Measurements from ENCODE around the gene HIVEP2. TPM values are rescaled to one million over a fixed set of nuclear protein-coding genes. Genes with fewer than 3 reads are reported as not detected.
"Not testable (repeated sequence)": the region's sequence is repeated elsewhere in the genome, so short reads cannot be mapped to it uniquely, and the experiment has no call there.

Gene HIVEP2
- total RNA-seq, 4 donors from 2014 or later: 17.2 to 49.4 (median 21.6) TPM

GRCh38 chr6:142975365-142975764, 30.4 kb upstream of the HIVEP2 start:
- whole genome bisulfite sequencing, 2 donors: 81 to 87% methylated on average over 3 of the region's 3 CpGs
- intact Hi-C loops (cut with DNase I; ENCODE audit: low total_unique reads): no loop called here
- H3K4me3 ChIP-seq (ENCODE audit: low read depth, poor library complexity, severe bottlenecking): no peak overlapping the region
- TF ChIP-seq, protein P1, sequence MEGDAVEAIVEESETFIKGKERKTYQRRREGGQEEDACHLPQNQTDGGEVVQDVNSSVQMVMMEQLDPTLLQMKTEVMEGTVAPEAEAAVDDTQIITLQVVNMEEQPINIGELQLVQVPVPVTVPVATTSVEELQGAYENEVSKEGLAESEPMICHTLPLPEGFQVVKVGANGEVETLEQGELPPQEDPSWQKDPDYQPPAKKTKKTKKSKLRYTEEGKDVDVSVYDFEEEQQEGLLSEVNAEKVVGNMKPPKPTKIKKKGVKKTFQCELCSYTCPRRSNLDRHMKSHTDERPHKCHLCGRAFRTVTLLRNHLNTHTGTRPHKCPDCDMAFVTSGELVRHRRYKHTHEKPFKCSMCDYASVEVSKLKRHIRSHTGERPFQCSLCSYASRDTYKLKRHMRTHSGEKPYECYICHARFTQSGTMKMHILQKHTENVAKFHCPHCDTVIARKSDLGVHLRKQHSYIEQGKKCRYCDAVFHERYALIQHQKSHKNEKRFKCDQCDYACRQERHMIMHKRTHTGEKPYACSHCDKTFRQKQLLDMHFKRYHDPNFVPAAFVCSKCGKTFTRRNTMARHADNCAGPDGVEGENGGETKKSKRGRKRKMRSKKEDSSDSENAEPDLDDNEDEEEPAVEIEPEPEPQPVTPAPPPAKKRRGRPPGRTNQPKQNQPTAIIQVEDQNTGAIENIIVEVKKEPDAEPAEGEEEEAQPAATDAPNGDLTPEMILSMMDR (IDR thresholded peaks at IDR 0.05): no peak
- no peak for TF ChIP-seq POLR2A (IDR thresholded peaks at IDR 0.05)
- no peak for DNase-seq (ENCODE audit: low spot score in 2 of 2)

- intact Hi-C loops (cut with DNase I; ENCODE audit: low total_unique reads); DNase-seq (ENCODE audit: low spot score in 2 of 2); H3K4me3 ChIP-seq (ENCODE audit: low read depth, poor library complexity, severe bottlenecking): not testable (repeated sequence)
- WGBS, 2 donors: 85 to 96% methylated on average over 3 of the region's 3 CpGs
Measured at GRCh38 chr6:142970941-142971340, 26.0 kb upstream of the HIVEP2 start.

- intact Hi-C loops (cut with DNase I; ENCODE audit: low total_unique reads): no loop called here
- no peak for DNase-seq (ENCODE audit: low spot score in 2 of 2)
- no peak for TF ChIP-seq POLR2A (IDR thresholded peaks at IDR 0.05)
- TF ChIP-seq, protein P1 (IDR thresholded peaks at IDR 0.05): no peak
- H3K4me3 ChIP-seq (ENCODE audit: low read depth, poor library complexity, severe bottlenecking): no peak overlapping the region
Measured at GRCh38 chr6:142968601-142969000, 23.6 kb upstream of the HIVEP2 start.

DNA sequence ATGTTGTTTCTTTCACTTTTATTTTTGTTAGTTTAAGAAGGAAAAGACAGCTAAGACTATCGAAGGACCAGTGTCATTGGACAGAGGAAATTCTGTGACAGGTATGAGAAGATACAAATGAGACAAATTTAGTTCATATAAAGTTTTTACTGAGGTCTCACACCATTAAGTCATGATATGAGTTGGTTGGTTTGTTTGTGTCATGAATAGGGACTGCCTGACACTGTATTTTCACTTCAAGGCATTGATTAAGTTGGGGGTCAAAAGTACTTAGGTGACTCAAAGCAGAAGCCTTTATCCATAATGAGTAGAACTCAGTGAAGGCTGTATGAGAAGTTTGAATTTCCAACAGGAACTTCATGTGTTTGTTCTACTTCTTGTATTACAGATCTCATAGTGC, 21.3 kb upstream of the HIVEP2 start:
- WGBS, 2 donors: 85 to 90% methylated on average over 1 of the region's 1 CpG
- no peak overlapping the region for H3K4me3 ChIP-seq (ENCODE audit: low read depth, poor library complexity, severe bottlenecking)
- DNase-seq (ENCODE audit: low spot score in 2 of 2): no peak
- intact Hi-C loops (cut with DNase I; ENCODE audit: low total_unique reads): no loop called here
- no peak for TF ChIP-seq POLR2A (IDR thresholded peaks at IDR 0.05)
- TF ChIP-seq, protein P1 (IDR thresholded peaks at IDR 0.05): no peak

GRCh38 chr6:142965164-142965563, 20.2 kb upstream of the HIVEP2 start:
- no peak for DNase-seq (ENCODE audit: low spot score in 2 of 2)
- TF ChIP-seq POLR2A (IDR thresholded peaks at IDR 0.05): no peak
- TF ChIP-seq, protein P1 (IDR thresholded peaks at IDR 0.05): no peak
- intact Hi-C loops (cut with DNase I; ENCODE audit: low total_unique reads): no loop called here
- WGBS, 2 donors: 86 to 89% methylated on average over 1 of the region's 1 CpG
- no peak overlapping the region for H3K4me3 ChIP-seq (ENCODE audit: low read depth, poor library complexity, severe bottlenecking)

GRCh38 chr6:142960098-142960497, 15.1 kb upstream of the HIVEP2 start:
- TF ChIP-seq, protein P1 (IDR thresholded peaks at IDR 0.05): no peak
- no peak for TF ChIP-seq POLR2A (IDR thresholded peaks at IDR 0.05)
- no peak overlapping the region for H3K4me3 ChIP-seq (ENCODE audit: low read depth, poor library complexity, severe bottlenecking)
- DNase-seq (ENCODE audit: low spot score in 2 of 2): no peak
- intact Hi-C loops (cut with DNase I; ENCODE audit: low total_unique reads): no loop called here

Measured in lower leg skin (tissue), 4 donors.